ENCODE data around the gene SCD.
A peak's percentile ranks its signal among the peaks of the same experiment; 100 is the strongest.
"Not testable (repeated sequence)": the region's sequence is repeated elsewhere in the genome, so short reads cannot be mapped to it uniquely, and the experiment has no call there.

Gene SCD
- total RNA-seq, result 1.9 to 68.5 (median 9.3) reads per million in 3 experiments

- peak; percentile 72 for DNase-seq
These were observed at the start of gene SCD for GRCh38 chr10:100346765-100347567. TSS of gene SCD (plus strand) at chr10:100347233. CDS start at chr10:100347505, 272 bp downstream.

- no peak for DNase-seq
These were observed 49.8 kb upstream of the SCD start for GRCh38 chr10:100297242-100297641.

GRCh38 chr10:100301123-100301522 is 45.9 kb upstream of the SCD start:
- DNase-seq, result not testable (repeated sequence)

GRCh38 chr10:100303724-100304319 is 43.2 kb upstream of the SCD start:
- DNase-seq, result no peak

GRCh38 chr10:100304414-100304813 is 42.6 kb upstream of the SCD start:
- no peak for DNase-seq

GRCh38 chr10:100306861-100307260 is 40.2 kb upstream of the SCD start:
- DNase-seq, result no peak

- DNase-seq, result no peak
These were observed 39.3 kb upstream of the SCD start for GRCh38 chr10:100307684-100308083.

- DNase-seq, result no peak
These were observed 35.7 kb upstream of the SCD start for GRCh38 chr10:100311298-100311697.

- DNase-seq, result no peak
These were observed 31.4 kb upstream of the SCD start for GRCh38 chr10:100315615-100316014.

- no peak for DNase-seq
These were observed 28.8 kb upstream of the SCD start for GRCh38 chr10:100318207-100318606.

GRCh38 chr10:100319707-100320402 is 27.2 kb upstream of the SCD start:
- DNase-seq, result no peak

- DNase-seq, result no peak
These were observed 21.9 kb upstream of the SCD start for GRCh38 chr10:100325158-100325557.

- DNase-seq, result no peak
These were observed 19.9 kb upstream of the SCD start for GRCh38 chr10:100327007-100327717.

GRCh38 chr10:100327718-100328009 is 19.4 kb upstream of the SCD start:
- DNase-seq, result no peak

- no peak for DNase-seq
These were observed 18.8 kb upstream of the SCD start for GRCh38 chr10:100328198-100328597.

GRCh38 chr10:100330079-100330478 is 17.0 kb upstream of the SCD start, which contains the start of gene PKD2L1:
TSS of gene PKD2L1 (minus strand) at chr10:100330228. CDS start at chr10:100330103, 125 bp downstream.
- no peak for DNase-seq

- no peak for DNase-seq
These were observed 13.9 kb upstream of the SCD start for GRCh38 chr10:100333106-100333505.

GRCh38 chr10:100333661-100334440 is 13.2 kb upstream of the SCD start:
- no peak for DNase-seq

- no peak for DNase-seq
These were observed 12.3 kb upstream of the SCD start for GRCh38 chr10:100334762-100335161.

- peak; percentile 65 for DNase-seq
These were observed 8.5 kb upstream of the SCD start for GRCh38 chr10:100338434-100339036.

- DNase-seq, result no peak
These were observed 7.8 kb upstream of the SCD start for GRCh38 chr10:100339236-100339635.
